Measurements from ENCODE around the gene FAM89A. TPM values are rescaled to one million over a fixed set of nuclear protein-coding genes. Genes with fewer than 3 reads are reported as not detected.

FAM89A gene
- total and polyA plus RNA-seq, 2 donors (not counting 1 experiment from before 2014, with no cell fraction given), result 6.8 to 12.0 TPM

DNA sequence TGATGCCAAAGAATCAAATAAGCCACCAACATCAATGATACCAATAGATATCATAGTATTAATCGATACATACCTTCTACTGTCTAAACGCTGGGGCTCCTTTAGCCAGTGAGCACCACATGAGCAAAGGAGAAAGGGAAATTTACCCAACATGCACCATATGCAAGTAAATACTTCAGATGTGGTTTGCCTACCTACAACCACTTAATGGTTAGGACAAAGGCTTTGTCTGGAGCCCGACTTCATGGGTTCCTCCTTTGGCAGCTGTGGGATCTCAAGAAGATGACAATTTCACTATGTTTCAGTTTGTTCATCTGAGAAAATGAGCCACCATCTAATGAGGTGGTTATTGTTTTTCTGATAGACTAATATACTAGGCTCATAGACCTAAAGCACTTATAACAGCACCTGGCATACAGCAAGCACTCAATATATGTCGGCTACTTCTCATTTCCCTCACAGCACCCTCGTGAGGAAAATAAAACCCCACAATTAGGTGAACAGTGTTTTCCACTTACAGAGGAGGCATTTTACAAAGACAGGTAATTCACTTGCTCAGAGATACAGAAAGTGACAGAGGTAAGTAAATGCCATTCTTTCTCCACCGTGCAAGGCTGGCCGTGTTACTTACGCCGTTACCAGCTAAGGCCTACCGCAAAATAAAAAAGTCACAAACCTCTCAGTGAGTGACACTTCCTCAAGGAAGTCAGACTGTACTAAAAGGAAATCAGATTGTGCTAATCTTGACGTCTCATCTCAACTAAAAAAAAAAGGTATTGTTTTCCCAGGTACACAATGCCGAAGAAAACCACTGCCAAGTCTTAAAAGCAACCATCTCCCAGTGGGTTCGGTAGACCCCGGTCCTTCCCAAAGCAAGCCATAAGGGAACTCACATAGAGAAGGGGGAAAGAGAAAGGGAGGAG, 63.0 kb downstream of the FAM89A start:
- no peak for DNase-seq (ENCODE audit: low read depth in 2 of 2)
- peaks cover 2% of the 10 kb centered on the region for H3K36me3 ChIP-seq (ENCODE audit: control insufficient read depth, insufficient read depth, low read length)
- no peaks in the 10 kb centered on the region for H3K4me1 ChIP-seq (ENCODE audit: control insufficient read depth, extremely low read depth, insufficient read depth, low read length)
- peak overlapping the region; percentile 88 for H3K4me2 ChIP-seq (ENCODE audit: extremely low read depth, insufficient read depth, low read length)
- H3K27me3 ChIP-seq (ENCODE audit: control insufficient read depth, insufficient read depth, low read length), result no peaks in the 10 kb centered on the region
- H3K9ac ChIP-seq (ENCODE audit: insufficient read depth, low read length), result no peak overlapping the region
- H4K20me1 ChIP-seq (ENCODE audit: control insufficient read depth, extremely low read depth, insufficient read depth, low read length), result no peaks in the 10 kb centered on the region
- no peaks in the 10 kb centered on the region for H3K9me3 ChIP-seq (ENCODE audit: control insufficient read depth, insufficient read depth, low read depth, low read length)
- TF ChIP-seq, protein P1, sequence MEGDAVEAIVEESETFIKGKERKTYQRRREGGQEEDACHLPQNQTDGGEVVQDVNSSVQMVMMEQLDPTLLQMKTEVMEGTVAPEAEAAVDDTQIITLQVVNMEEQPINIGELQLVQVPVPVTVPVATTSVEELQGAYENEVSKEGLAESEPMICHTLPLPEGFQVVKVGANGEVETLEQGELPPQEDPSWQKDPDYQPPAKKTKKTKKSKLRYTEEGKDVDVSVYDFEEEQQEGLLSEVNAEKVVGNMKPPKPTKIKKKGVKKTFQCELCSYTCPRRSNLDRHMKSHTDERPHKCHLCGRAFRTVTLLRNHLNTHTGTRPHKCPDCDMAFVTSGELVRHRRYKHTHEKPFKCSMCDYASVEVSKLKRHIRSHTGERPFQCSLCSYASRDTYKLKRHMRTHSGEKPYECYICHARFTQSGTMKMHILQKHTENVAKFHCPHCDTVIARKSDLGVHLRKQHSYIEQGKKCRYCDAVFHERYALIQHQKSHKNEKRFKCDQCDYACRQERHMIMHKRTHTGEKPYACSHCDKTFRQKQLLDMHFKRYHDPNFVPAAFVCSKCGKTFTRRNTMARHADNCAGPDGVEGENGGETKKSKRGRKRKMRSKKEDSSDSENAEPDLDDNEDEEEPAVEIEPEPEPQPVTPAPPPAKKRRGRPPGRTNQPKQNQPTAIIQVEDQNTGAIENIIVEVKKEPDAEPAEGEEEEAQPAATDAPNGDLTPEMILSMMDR (conservative IDR thresholded peaks at IDR 0.05 in 1 of 2, IDR thresholded peaks at IDR 0.05 in 1 of 2; ENCODE audit: low read depth in 1 of 2, low read length in 2 of 2), result no peak
- no peak for TF ChIP-seq EZH2 (IDR thresholded peaks at IDR 0.05; ENCODE audit: low read length, missing control alignments)
- H3K4me3 ChIP-seq (replicated peaks in 1 of 4; ENCODE audit: control extremely low read depth in 1 of 4, insufficient read depth in 1 of 4, low read depth in 3 of 4, low read length in 4 of 4), result peak overlapping the region in 2 of 4 experiments; percentile 50 to 93
- H3K79me2 ChIP-seq (ENCODE audit: control insufficient read depth, insufficient read depth, low read length), result peaks cover 14% of the 10 kb centered on the region
- H3K27ac ChIP-seq (ENCODE audit: insufficient read depth, low read length), result no peak overlapping the region
- no peak overlapping the region for H2AFZ ChIP-seq (ENCODE audit: low read length)

DNA sequence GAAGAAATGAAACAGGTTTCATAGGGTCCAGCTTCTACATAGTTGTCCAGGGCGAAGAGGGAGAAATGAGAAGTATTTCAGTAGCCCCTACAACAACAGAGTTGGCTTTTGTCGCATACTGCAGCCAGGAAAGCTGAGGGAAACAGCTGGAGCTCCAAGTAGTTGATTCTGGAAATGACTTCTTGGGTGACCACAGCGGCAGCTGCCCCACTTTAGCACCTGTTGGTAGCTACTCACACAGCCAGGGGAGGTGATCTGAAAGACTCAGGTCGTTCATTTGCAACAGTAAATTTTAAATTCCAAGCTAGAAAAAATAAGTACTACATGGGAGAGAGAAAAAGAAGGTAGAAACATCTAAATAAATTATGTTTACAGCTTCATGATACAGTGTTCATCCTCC, 63.7 kb downstream of the FAM89A start:
- Histone ChIP-seq H3K27ac (ENCODE audit: insufficient read depth, low read length) (no peak overlapping the region), H3K4me2 (ENCODE audit: extremely low read depth, insufficient read depth, low read length) (no peak overlapping the region), H3K4me1 (ENCODE audit: control insufficient read depth, extremely low read depth, insufficient read depth, low read length) (no peaks in the 10 kb centered on the region), H2AFZ (ENCODE audit: low read length) (no peak overlapping the region), H3K9me3 (ENCODE audit: control insufficient read depth, insufficient read depth, low read depth, low read length) (no peaks in the 10 kb centered on the region), H4K20me1 (ENCODE audit: control insufficient read depth, extremely low read depth, insufficient read depth, low read length) (no peaks in the 10 kb centered on the region), H3K36me3 (ENCODE audit: control insufficient read depth, insufficient read depth, low read length) (peaks cover 1% of the 10 kb centered on the region), H3K4me3 (replicated peaks in 1 of 4; ENCODE audit: control extremely low read depth in 1 of 4, insufficient read depth in 1 of 4, low read depth in 3 of 4, low read length in 4 of 4) (no peak overlapping the region), H3K79me2 (ENCODE audit: control insufficient read depth, insufficient read depth, low read length) (peaks cover 14% of the 10 kb centered on the region), H3K27me3 (ENCODE audit: control insufficient read depth, insufficient read depth, low read length) (no peaks in the 10 kb centered on the region), H3K9ac (ENCODE audit: insufficient read depth, low read length) (no peak overlapping the region)
- DNase-seq (ENCODE audit: low read depth in 2 of 2), result no peak
- TF ChIP-seq, protein P1 (conservative IDR thresholded peaks at IDR 0.05 in 1 of 2, IDR thresholded peaks at IDR 0.05 in 1 of 2; ENCODE audit: low read depth in 1 of 2, low read length in 2 of 2), result no peak
- TF ChIP-seq EZH2 (IDR thresholded peaks at IDR 0.05; ENCODE audit: low read length, missing control alignments), result no peak

DNA sequence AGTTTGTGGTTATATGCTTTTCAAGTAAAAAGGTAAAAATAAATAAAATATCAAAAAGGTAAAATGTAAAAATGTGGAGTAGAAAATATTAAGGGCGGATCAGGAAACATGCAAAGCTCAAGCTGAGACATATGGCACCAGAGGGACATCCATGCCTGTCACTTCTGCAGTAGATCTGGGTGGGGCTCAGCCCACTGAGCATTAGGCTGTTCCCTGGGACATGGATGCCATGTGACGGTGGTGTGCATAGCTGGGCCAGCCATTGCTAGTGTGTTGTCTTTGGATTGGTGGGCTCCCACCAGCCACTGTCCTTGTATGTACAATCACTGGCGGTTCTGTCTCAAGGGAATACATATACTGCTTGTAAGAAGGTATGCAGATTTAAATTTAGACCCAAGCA, 64.4 kb downstream of the FAM89A start:
- H3K36me3 ChIP-seq (ENCODE audit: control insufficient read depth, insufficient read depth, low read length), result no peaks in the 10 kb centered on the region
- H3K4me1 ChIP-seq (ENCODE audit: control insufficient read depth, extremely low read depth, insufficient read depth, low read length), result no peaks in the 10 kb centered on the region
- no peak for DNase-seq (ENCODE audit: low read depth in 2 of 2)
- H4K20me1 ChIP-seq (ENCODE audit: control insufficient read depth, extremely low read depth, insufficient read depth, low read length), result no peaks in the 10 kb centered on the region
- no peak overlapping the region for H3K4me2 ChIP-seq (ENCODE audit: extremely low read depth, insufficient read depth, low read length)
- H3K79me2 ChIP-seq (ENCODE audit: control insufficient read depth, insufficient read depth, low read length), result peaks cover 12% of the 10 kb centered on the region
- H3K9me3 ChIP-seq (ENCODE audit: control insufficient read depth, insufficient read depth, low read depth, low read length), result no peaks in the 10 kb centered on the region
- no peaks in the 10 kb centered on the region for H3K27me3 ChIP-seq (ENCODE audit: control insufficient read depth, insufficient read depth, low read length)
- TF ChIP-seq, protein P1 (conservative IDR thresholded peaks at IDR 0.05 in 1 of 2, IDR thresholded peaks at IDR 0.05 in 1 of 2; ENCODE audit: low read depth in 1 of 2, low read length in 2 of 2), result no peak
- TF ChIP-seq EZH2 (IDR thresholded peaks at IDR 0.05; ENCODE audit: low read length, missing control alignments), result no peak
- no peak overlapping the region for H3K9ac ChIP-seq (ENCODE audit: insufficient read depth, low read length)
- H2AFZ ChIP-seq (ENCODE audit: low read length), result no peak overlapping the region
- no peak overlapping the region for H3K4me3 ChIP-seq (replicated peaks in 1 of 4; ENCODE audit: control extremely low read depth in 1 of 4, insufficient read depth in 1 of 4, low read depth in 3 of 4, low read length in 4 of 4)
- H3K27ac ChIP-seq (ENCODE audit: insufficient read depth, low read length), result no peak overlapping the region

Measured in fibroblast of lung (primary cell).